Measurements from ENCODE around the gene HAGH. TPM values are rescaled to one million over a fixed set of nuclear protein-coding genes. Genes with fewer than 3 reads are reported as not detected.
A peak's percentile ranks its signal among the peaks of the same experiment; 100 is the strongest.

Gene HAGH
- total and polyA plus RNA-seq, 11 donors = 111 to 358 (median 165) TPM

DNA sequence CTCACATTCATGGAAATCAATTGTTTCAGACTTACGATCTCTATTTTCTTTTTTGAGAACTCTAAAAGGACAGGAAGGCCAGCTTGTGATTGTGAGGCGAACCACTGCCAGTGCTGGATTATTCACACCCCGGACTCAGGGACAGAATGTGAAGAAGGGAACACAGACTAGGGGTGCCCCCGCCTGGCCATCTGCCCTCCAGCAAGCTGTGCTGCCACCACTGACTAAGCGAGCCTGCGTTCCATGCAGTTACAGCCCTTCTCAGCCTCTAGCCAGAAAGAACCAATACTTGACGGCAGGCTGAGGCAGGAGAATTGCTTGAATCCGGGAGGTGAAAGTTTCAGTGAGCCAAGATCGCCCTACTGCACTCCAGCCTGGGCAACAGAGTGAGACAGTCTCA is 2.8 kb downstream of the HAGH start:
- no peaks in the 10 kb centered on the region for H3K27me3 ChIP-seq
- H3K9me3 ChIP-seq = no peaks in the 10 kb centered on the region
- WGBS, 4 donors = 55 to 59% (median 58%) methylated on average over 9 of the region's 9 CpGs
- H3K4me3 ChIP-seq = no peak overlapping the region
- peaks cover 9 to 42% (median 36%) of the 10 kb centered on the region in 12 donors for H3K4me1 ChIP-seq
- TF ChIP-seq, protein P1, sequence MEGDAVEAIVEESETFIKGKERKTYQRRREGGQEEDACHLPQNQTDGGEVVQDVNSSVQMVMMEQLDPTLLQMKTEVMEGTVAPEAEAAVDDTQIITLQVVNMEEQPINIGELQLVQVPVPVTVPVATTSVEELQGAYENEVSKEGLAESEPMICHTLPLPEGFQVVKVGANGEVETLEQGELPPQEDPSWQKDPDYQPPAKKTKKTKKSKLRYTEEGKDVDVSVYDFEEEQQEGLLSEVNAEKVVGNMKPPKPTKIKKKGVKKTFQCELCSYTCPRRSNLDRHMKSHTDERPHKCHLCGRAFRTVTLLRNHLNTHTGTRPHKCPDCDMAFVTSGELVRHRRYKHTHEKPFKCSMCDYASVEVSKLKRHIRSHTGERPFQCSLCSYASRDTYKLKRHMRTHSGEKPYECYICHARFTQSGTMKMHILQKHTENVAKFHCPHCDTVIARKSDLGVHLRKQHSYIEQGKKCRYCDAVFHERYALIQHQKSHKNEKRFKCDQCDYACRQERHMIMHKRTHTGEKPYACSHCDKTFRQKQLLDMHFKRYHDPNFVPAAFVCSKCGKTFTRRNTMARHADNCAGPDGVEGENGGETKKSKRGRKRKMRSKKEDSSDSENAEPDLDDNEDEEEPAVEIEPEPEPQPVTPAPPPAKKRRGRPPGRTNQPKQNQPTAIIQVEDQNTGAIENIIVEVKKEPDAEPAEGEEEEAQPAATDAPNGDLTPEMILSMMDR (IDR thresholded peaks at IDR 0.05) = peak in 2 of 12 donors; percentile 12 to 14
- TF ChIP-seq POLR2A (IDR thresholded peaks at IDR 0.05) = no peak
- H3K36me3 ChIP-seq = peaks cover 0 to 41% (median 38%) of the 10 kb centered on the region in 9 donors
- ATAC-seq = peak in 2 of 4 donors; percentile 16 to 45
- H3K27ac ChIP-seq = no peak overlapping the region
- intact Hi-C loops (cut with DNase I) = no loop called here
- peak in 1 of 5 donors; percentile 50 for DNase-seq

DNA sequence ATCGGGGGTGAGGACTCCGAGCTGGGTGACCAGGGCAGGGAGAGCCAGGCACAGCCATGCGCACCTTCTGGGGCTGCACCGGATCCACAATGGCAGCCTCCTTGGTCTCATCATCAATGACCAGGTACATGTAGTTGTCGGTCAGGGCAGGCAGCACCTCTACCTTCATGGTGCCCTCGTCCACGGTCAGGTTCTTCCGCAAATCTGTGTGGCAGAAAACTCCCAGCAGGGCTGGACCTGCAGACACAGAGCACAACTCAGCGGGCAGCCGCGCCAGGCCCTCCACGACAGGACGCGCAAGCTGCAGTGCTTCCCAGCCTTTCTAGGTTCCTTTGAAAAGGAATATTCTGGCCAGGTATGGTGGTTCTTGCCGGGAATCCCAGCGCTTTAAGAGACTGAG is 3.8 kb downstream of the HAGH start:
- TF ChIP-seq POLR2A (IDR thresholded peaks at IDR 0.05) = no peak
- TF ChIP-seq, protein P1 (IDR thresholded peaks at IDR 0.05) = no peak
- Histone ChIP-seq H3K9me3 (no peaks in the 10 kb centered on the region), H3K27me3 (no peaks in the 10 kb centered on the region), H3K4me1 (peaks cover 5 to 32% (median 26%) of the 10 kb centered on the region in 12 donors), H3K4me3 (no peak overlapping the region), H3K36me3 (peaks cover 0 to 51% (median 47%) of the 10 kb centered on the region in 9 donors), H3K27ac (no peak overlapping the region)
- intact Hi-C loops (cut with DNase I) = no loop called here
- no peak for DNase-seq
- WGBS, 4 donors = 94 to 97% (median 95%) methylated on average over 9 to 16 of the region's 16 CpGs
- no peak for ATAC-seq

DNA sequence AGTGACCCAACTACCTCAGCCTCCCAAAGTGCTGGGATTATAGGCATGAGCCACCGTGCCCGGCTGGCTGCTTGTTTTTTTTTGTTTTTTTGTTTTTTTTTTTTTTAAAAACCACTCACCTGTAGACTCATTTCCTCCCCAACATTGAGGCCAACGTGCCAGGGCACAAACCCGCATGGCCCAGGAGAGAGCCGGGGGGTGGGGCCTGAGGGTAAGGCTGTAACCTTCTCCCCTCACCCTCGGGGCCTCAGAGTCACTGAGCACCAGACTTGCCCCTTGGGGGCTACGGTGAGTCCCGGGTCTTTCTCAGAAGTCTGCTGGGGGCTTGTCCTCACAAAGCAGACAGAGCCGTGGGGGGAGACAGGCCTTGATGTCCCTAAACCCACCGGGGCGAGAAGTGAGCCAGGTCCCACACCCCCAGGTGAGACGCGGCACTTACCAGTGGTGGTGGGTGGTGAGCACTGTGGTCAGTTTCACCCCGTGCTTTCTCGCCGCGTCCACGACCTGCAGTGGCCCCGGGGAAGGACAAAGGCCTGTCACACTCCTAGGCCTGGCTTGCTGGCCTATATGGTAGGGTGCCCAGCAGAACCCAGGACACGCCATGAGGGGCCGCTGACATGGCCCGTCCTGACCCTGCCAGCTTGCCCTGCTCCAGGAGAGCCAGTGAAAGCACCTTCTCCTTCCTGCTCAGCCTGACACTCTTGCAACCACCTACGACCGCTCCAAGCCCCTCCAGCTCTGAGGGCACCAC is 4.6 kb downstream of the HAGH start:
- H3K27ac ChIP-seq = no peak overlapping the region
- ATAC-seq = no peak
- no peaks in the 10 kb centered on the region for H3K27me3 ChIP-seq
- intact Hi-C loops (cut with DNase I) = no loop called here
- 92 to 96% (median 94%) methylated on average over 22 to 24 of the region's 24 CpGs for WGBS, 4 donors
- H3K4me1 ChIP-seq = peaks cover 5 to 27% (median 22%) of the 10 kb centered on the region in 12 donors
- no peak for DNase-seq
- H3K36me3 ChIP-seq = peaks cover 0 to 59% (median 52%) of the 10 kb centered on the region in 9 donors
- TF ChIP-seq, protein P1 (IDR thresholded peaks at IDR 0.05) = no peak
- TF ChIP-seq POLR2A (IDR thresholded peaks at IDR 0.05) = no peak
- H3K4me3 ChIP-seq = no peak overlapping the region
- H3K9me3 ChIP-seq = no peaks in the 10 kb centered on the region

DNA sequence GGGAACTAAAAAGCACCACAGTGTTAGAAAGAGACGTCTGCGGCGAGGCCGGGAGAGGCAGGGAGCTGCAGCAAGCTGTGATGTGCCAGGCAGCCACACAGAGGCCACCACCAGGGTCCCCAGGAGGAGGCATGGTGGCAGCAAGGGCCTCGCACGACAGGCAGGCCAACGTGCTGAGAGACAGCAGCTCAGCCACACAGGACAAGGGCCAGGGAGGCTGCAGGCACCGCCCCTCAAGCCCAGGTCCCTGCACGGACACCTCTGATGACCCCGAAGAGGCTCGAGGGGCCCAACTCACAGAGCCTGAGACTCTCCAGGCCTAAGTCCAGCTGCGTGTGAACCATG is 5.7 kb downstream of the HAGH start:
- Histone ChIP-seq H3K4me3 (no peak overlapping the region), H3K27ac (no peak overlapping the region), H3K27me3 (no peaks in the 10 kb centered on the region), H3K4me1 (peaks cover 4 to 27% (median 22%) of the 10 kb centered on the region in 12 donors), H3K36me3 (peaks cover 0 to 70% (median 63%) of the 10 kb centered on the region in 9 donors), H3K9me3 (no peaks in the 10 kb centered on the region)
- WGBS, 4 donors = 89 to 91% (median 90%) methylated on average over 10 to 12 of the region's 12 CpGs
- TF ChIP-seq, protein P1 (IDR thresholded peaks at IDR 0.05) = no peak
- no peak for TF ChIP-seq POLR2A (IDR thresholded peaks at IDR 0.05)
- intact Hi-C loops (cut with DNase I) = no loop called here
- DNase-seq = no peak
- no peak for ATAC-seq
